Suprapubic skin (tissue), 4 donors: ENCODE measurements around the gene COX7A1. TPM values are rescaled to one million over a fixed set of nuclear protein-coding genes. Genes with fewer than 3 reads are reported as not detected.

Experiments
- DNase-seq, 2 donors: peaks; one replicate each; pipeline ENCODE4 v3.0.0-alpha.2; 2019; ENCODE audit warnings: low spot score in 2 of 2
- H3K27ac ChIP-seq: fragments of 200-600 bp; sonication (generic); one replicate; pipeline ENCODE4 v1.5.1; 2019
- H3K27me3 ChIP-seq: fragments of 200-600 bp; sonication (generic); one replicate; pipeline ENCODE4 v1.5.1; 2019
- H3K36me3 ChIP-seq: fragments of 200-600 bp; sonication (generic); one replicate; pipeline ENCODE4 v1.5.1; 2019
- H3K4me1 ChIP-seq: fragments of 200-600 bp; sonication (generic); one replicate; pipeline ENCODE4 v1.5.1; 2019
- H3K4me3 ChIP-seq: fragments of 200-600 bp; sonication (generic); one replicate; pipeline ENCODE4 v1.5.1; 2019; ENCODE audit warnings: mild to moderate bottlenecking
- H3K9me3 ChIP-seq: fragments of 200-600 bp; sonication (generic); one replicate; pipeline ENCODE4 v1.5.1; 2019
- EP300 ChIP-seq: sonication (generic); formaldehyde crosslinking; IDR thresholded peaks from one replicate; pipeline ENCODE4 v1.6.1; 2017; ENCODE audit warnings: antibody characterized with exemption
- POLR2A ChIP-seq, 2 donors: fragments of 450-650 bp; IDR thresholded peaks; one replicate each; pipeline ENCODE4 v1.6.1; 2017; ENCODE audit warnings: antibody characterized with exemption in 2 of 2, mild to moderate bottlenecking in 2 of 2, moderate library complexity in 2 of 2
- POLR2AphosphoS5 ChIP-seq, 3 donors: sonication (generic); formaldehyde crosslinking; IDR thresholded peaks; one replicate each; pipeline ENCODE4 v1.6.1; 2017; ENCODE audit warnings: antibody characterized with exemption in 3 of 3
- whole genome bisulfite sequencing: methylation state at CpG from one replicate; pipeline ENCODE4 v1.1.5; 2018; 5-methylcytosine and 5-hydroxymethylcytosine counted together
- total RNA-seq, 4 donors: library from RNA; depleted of rRNA; stranded (reverse); fragments of >200 nt; gene quantifications; one replicate each; pipeline ENCODE4 v1.1.0, GENCODE V29; 2016
- TF ChIP-seq, protein P1 (sequence below), 2 donors: fragments of 200-600 bp in 1 of 2; fragments of 450-650 bp in 1 of 2; sonication (generic) in 1 of 2; IDR thresholded peaks; one replicate each; pipeline ENCODE4 v1.5.1; 2016 to 2019; ENCODE audit warnings: antibody characterized with exemption in 2 of 2, mild to moderate bottlenecking in 1 of 2, moderate library complexity in 1 of 2

Gene COX7A1
- total RNA-seq, 4 donors from 2014 or later: 5.6 to 17.1 (median 11.4) TPM

GRCh38 chr19:36128392-36128736, 23.9 kb downstream of the COX7A1 start:
- Histone ChIP-seq H3K27ac (peak overlapping the region; percentile 87), H3K27me3 (no peaks in the 10 kb centered on the region), H3K36me3 (peaks cover 25% of the 10 kb centered on the region), H3K9me3 (no peaks in the 10 kb centered on the region), H3K4me1 (peaks cover 24% of the 10 kb centered on the region), H3K4me3 (peak overlapping the region; percentile 52)
- WGBS: 13% methylated on average over 10 of the region's 10 CpGs
- no peak for DNase-seq
- TF ChIP-seq EP300: no peak
- no peak for TF ChIP-seq POLR2AphosphoS5 (IDR thresholded peaks at IDR 0.05)
- TF ChIP-seq, protein P1, sequence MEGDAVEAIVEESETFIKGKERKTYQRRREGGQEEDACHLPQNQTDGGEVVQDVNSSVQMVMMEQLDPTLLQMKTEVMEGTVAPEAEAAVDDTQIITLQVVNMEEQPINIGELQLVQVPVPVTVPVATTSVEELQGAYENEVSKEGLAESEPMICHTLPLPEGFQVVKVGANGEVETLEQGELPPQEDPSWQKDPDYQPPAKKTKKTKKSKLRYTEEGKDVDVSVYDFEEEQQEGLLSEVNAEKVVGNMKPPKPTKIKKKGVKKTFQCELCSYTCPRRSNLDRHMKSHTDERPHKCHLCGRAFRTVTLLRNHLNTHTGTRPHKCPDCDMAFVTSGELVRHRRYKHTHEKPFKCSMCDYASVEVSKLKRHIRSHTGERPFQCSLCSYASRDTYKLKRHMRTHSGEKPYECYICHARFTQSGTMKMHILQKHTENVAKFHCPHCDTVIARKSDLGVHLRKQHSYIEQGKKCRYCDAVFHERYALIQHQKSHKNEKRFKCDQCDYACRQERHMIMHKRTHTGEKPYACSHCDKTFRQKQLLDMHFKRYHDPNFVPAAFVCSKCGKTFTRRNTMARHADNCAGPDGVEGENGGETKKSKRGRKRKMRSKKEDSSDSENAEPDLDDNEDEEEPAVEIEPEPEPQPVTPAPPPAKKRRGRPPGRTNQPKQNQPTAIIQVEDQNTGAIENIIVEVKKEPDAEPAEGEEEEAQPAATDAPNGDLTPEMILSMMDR (IDR thresholded peaks at IDR 0.05): no peak
- no peak for TF ChIP-seq POLR2A (IDR thresholded peaks at IDR 0.05)

DNA sequence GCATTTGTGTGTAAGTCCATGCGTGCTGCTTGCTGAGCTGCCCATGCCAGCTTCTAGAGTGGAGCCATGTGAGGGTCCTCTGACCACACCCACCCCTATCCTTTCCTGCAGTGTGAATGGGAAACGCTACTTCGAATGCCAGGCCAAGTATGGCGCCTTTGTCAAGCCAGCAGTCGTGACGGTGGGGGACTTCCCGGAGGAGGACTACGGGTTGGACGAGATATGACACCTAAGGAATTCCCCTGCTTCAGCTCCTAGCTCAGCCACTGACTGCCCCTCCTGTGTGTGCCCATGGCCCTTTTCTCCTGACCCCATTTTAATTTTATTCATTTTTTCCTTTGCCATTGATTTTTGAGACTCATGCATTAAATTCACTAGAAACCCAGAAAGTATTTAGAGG, 26.7 kb downstream of the COX7A1 start:
- DNase-seq: no peak
- Histone ChIP-seq H3K4me3 (no peak overlapping the region), H3K36me3 (peaks cover 52% of the 10 kb centered on the region), H3K9me3 (no peaks in the 10 kb centered on the region), H3K4me1 (peaks cover 15% of the 10 kb centered on the region), H3K27me3 (no peaks in the 10 kb centered on the region), H3K27ac (no peak overlapping the region)
- TF ChIP-seq POLR2AphosphoS5 (IDR thresholded peaks at IDR 0.05): no peak
- no peak for TF ChIP-seq EP300
- TF ChIP-seq, protein P1 (IDR thresholded peaks at IDR 0.05): no peak
- TF ChIP-seq POLR2A (IDR thresholded peaks at IDR 0.05): no peak
- 65% methylated on average over 8 of the region's 9 CpGs for WGBS

GRCh38 chr19:36121486-36122124, 30.6 kb downstream of the COX7A1 start:
- Histone ChIP-seq H3K9me3 (no peaks in the 10 kb centered on the region), H3K36me3 (peaks cover 69% of the 10 kb centered on the region), H3K4me1 (peaks cover 9% of the 10 kb centered on the region), H3K27me3 (no peaks in the 10 kb centered on the region), H3K4me3 (no peak overlapping the region), H3K27ac (no peak overlapping the region)
- TF ChIP-seq POLR2AphosphoS5 (IDR thresholded peaks at IDR 0.05) (no peak), EP300 (no peak), POLR2A (IDR thresholded peaks at IDR 0.05) (no peak)
- TF ChIP-seq, protein P1 (IDR thresholded peaks at IDR 0.05): no peak
- WGBS: 87% methylated on average over 49 of the region's 49 CpGs
- DNase-seq: no peak

GRCh38 chr19:36120984-36121358, 31.3 kb downstream of the COX7A1 start:
- Histone ChIP-seq H3K4me1 (peaks cover 15% of the 10 kb centered on the region), H3K27ac (no peak overlapping the region), H3K9me3 (no peaks in the 10 kb centered on the region), H3K4me3 (no peak overlapping the region), H3K27me3 (no peaks in the 10 kb centered on the region), H3K36me3 (peaks cover 69% of the 10 kb centered on the region)
- DNase-seq: no peak
- no peak for TF ChIP-seq POLR2AphosphoS5 (IDR thresholded peaks at IDR 0.05)
- TF ChIP-seq POLR2A (IDR thresholded peaks at IDR 0.05): no peak
- TF ChIP-seq, protein P1 (IDR thresholded peaks at IDR 0.05): no peak
- TF ChIP-seq EP300: no peak
- 95% methylated on average over 18 of the region's 18 CpGs for WGBS

- WGBS: 89% methylated on average over 26 of the region's 26 CpGs
- no peak overlapping the region for H3K4me3 ChIP-seq
- peaks cover 62% of the 10 kb centered on the region for H3K36me3 ChIP-seq
- H3K27ac ChIP-seq: no peak overlapping the region
- H3K9me3 ChIP-seq: no peaks in the 10 kb centered on the region
- DNase-seq: no peak
- H3K4me1 ChIP-seq: peaks cover 19% of the 10 kb centered on the region
- TF ChIP-seq, protein P1 (IDR thresholded peaks at IDR 0.05): no peak
- TF ChIP-seq POLR2A (IDR thresholded peaks at IDR 0.05): no peak
- H3K27me3 ChIP-seq: no peaks in the 10 kb centered on the region
Observed at GRCh38 chr19:36120092-36120983, 31.9 kb downstream of the COX7A1 start.
